Epithelial cell of esophagus (primary cell): Measurements from ENCODE around the gene ALAD.
A peak's percentile ranks its signal among the peaks of the same experiment; 100 is the strongest.
"Not testable (repeated sequence)": the region's sequence is repeated elsewhere in the genome, so short reads cannot be mapped to it uniquely, and the experiment has no call there.

Source experiments
- DNase-seq: peaks from one replicate; pipeline ENCODE4 v3.0.0; 2010; ENCODE audit warnings: low read depth
- H3K4me3 ChIP-seq: 2 replicates; pipeline ENCODE4 v1.5.1; 2011; ENCODE audit warnings: mild to moderate bottlenecking, low read length, control low read depth
- TF ChIP-seq, protein P1 (sequence below): IDR thresholded peaks from 2 replicates; pipeline ENCODE4 v1.5.1; 2011; ENCODE audit warnings: low read depth, mild to moderate bottlenecking, low read length, control low read depth, inconsistent platforms; ENCODE audit not compliant: insufficient read depth; ENCODE audit errors: missing control alignments

The ALAD gene

DNA sequence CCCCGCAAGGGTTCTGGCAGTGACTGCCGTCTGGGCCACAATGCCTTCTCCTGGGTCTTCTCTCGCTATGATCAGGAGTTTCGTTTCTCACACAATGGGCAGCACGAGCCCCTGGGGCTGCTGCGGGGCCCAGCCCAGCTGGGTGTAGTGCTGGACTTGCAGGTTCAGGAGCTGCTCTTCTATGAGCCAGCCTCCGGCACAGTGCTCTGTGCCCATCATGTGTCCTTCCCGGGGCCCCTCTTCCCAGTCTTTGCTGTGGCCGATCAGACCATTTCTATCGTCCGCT lies 31.3 kb downstream of the ALAD start:
- TF ChIP-seq, protein P1, sequence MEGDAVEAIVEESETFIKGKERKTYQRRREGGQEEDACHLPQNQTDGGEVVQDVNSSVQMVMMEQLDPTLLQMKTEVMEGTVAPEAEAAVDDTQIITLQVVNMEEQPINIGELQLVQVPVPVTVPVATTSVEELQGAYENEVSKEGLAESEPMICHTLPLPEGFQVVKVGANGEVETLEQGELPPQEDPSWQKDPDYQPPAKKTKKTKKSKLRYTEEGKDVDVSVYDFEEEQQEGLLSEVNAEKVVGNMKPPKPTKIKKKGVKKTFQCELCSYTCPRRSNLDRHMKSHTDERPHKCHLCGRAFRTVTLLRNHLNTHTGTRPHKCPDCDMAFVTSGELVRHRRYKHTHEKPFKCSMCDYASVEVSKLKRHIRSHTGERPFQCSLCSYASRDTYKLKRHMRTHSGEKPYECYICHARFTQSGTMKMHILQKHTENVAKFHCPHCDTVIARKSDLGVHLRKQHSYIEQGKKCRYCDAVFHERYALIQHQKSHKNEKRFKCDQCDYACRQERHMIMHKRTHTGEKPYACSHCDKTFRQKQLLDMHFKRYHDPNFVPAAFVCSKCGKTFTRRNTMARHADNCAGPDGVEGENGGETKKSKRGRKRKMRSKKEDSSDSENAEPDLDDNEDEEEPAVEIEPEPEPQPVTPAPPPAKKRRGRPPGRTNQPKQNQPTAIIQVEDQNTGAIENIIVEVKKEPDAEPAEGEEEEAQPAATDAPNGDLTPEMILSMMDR = no peak
- DNase-seq = no peak
- H3K4me3 ChIP-seq = no peak overlapping the region

DNA sequence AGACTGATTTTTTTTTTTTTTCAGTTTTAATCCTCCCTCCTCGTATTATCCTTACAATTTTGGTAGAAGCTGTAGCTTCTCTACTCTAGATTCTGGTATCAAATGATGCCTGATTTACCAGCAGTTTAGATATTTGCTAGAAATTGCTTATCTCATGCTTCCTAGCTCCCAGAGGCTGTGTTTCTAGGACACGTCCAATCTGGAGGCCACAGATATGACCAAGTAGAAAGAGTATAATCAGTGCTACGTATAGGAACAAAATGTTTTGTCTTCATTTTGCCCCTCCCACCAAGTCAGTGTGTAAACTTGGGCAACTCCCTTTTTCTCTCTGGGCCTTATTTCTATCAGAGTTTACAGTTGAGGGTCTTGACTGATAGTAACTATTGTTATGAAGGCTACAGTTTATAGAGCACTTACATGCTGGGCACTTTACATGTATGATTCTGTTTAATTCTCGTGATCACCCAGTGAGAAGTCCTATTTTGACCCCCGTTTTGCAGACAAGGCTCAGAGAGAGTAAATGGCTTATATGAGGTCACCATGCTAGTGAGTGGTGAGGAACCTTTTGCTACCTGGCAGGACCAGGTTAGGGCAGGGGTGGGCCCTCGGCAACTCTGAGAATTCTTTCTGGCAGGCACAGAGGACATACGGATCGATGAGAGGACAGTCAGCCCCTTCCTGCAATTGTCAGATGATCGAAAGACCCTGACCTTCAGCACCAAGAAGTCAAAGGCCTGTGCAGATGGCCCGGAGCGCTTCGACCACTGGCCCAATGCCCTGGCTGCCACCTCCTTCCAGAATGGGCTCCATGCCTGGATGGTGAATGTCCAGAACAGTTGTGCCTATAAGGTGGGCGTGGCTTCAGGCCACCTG lies 31.9 kb downstream of the ALAD start:
- TF ChIP-seq, protein P1 = no peak
- no peak for DNase-seq

DNA sequence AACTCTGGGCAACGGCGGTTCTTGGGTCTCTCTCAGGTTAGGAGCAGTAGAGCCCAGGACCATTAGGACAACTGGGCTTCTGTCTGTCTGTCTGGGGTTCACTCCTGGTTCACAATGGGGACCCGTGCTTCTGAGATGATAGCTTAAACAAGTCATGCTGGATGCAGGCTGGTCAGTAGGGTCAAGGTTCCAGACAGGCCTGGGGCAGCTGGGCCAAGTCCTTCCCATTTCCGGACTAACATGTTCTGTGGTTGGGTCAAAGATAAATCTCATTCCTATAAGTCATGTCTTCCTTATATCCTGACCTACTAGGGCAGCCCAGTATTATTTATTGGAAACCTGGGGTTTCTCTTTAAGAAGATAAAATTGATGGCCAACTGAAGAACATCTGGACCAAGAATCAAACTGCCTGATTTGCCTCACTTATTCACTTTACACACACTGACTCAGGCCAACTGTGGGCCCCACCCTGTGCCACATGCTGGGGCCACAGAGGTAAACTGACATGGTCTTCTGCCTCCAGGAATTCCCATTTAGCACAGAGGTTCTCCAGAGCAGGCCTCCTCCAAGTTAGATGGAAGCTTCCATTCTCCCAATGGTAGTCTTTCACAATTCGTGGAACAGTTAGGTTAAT lies 32.6 kb downstream of the ALAD start:
- TF ChIP-seq, protein P1 = no peak
- H3K4me3 ChIP-seq = no peak overlapping the region

More for the DNA sequence above, 31.9 kb downstream of the ALAD start:
- no peak overlapping the region for H3K4me3 ChIP-seq

DNA sequence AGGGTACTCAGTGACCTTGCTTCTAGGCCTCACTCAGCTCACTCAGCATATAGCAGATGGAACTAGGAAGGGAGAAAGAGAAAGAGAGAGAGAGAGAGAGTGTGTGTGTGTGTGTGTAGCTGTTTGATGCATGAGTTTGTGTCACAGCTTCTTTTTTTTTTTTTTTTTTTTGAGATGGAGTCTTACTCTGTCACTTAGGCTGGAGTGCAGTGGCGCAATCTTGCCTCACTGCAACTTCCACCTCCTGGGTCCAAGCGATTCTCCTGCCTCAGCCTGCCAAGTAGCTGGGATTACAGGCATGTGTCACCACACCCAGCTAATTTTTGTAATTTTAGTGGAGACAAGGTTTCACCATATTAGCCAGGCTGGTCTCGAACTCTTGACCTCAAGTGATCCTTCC lies 35.4 kb downstream of the ALAD start:
- peak; percentile 37 for DNase-seq
- H3K4me3 ChIP-seq = not testable (repeated sequence)

More for the DNA sequence above, 32.6 kb downstream of the ALAD start:
- no peak for DNase-seq

DNA sequence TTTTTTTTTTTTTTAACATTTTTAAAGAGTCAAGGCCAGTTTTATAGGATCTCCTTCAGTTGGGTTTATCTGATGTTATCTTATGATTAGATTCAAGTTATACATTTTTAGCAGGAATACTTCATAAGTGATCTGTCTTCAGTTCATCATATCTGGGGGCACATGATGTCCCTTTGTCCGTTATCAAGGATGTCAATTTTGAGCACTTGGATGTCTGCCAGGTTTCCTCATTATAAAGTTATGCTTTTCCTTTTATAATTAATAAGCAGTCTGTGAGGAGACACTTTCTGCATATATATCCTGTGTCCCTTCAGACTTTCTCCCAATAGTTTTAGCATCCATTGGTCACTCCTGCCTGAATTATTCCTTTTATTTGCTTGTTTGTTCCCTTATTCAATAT lies 36.1 kb downstream of the ALAD start:
- TF ChIP-seq, protein P1 = no peak
- no peak overlapping the region for H3K4me3 ChIP-seq
- DNase-seq = no peak

DNA sequence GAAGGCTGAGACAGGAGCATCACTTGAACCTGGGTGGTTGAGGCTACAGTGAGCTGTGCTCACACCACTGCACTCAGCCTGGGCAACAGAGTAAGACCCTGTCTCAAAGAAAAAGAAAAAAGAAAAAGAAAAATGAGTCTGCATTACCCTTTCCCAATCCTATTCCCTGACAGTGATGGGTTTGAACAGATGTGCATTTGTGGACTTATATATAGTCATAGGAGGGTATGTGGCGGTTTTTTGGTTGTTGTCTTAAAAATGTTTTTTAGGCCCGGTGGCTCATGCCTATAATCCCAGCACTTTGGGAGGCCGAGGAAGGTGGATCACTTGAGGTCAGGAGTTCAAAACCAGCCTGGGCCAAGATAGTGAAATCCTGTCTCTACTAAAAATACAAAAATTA lies 37.7 kb downstream of the ALAD start:
- H3K4me3 ChIP-seq = no peak overlapping the region
- no peak for DNase-seq
- TF ChIP-seq, protein P1 = no peak

DNA sequence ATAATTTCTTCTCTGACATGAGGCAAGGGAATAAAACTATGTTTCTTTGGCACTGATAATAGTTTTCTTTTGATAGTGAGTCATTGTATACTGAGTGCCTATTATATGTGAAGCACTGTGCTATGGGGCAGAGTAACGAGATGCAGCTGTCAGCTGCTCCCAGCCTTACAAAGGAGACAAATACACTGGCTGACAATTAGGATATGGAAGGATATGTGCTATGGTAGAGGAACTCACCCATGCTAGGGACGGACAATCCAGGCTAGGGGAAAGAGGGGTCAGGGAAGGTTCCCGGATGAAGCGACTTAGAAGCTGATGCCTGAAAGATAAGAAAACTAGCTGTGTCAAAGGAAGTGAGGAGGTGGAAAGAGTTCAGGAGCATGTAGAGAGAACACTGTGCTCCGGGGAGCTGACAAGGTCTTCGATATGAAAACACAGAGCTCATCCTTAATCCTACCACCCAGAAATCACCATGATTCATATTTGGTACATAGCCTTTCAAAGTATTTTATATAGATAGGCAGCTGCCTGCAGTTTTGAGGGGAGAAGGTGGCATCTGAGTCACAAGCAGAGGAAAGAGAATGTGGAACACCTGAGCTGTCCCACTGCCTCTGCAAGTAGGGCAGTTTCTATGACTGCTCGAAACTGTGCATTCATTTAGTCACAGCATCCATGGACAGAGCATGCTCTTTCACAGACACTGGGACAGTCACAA lies 39.6 kb downstream of the ALAD start:
- no peak for DNase-seq
- TF ChIP-seq, protein P1 = no peak

More for the DNA sequence above, 39.6 kb downstream of the ALAD start:
- H3K4me3 ChIP-seq = no peak overlapping the region
